ENCODE data around the gene CD47. TPM values are rescaled to one million over a fixed set of nuclear protein-coding genes. Genes with fewer than 3 reads are reported as not detected.

CD47 gene
- total RNA-seq, 1 experiment from 2014 or later = 34.7 TPM

DNA sequence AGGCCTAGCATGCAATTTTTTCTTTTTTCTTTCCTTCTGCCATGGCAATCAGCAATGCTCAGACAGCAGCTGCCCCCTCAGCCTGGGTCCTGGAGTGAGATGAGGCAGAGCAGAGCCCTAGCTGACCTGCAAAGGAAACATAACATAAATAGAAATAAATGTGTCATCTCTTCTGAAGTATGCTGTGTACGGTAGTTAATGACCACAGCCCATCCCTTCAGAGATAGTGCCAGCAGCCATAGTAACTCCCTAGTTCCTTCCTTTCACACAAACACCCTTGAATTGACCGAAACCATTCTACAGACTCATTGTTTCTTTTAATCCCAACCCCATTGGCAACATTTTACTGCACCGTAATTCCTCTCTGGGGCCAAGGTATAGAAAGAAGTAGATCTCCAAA lies 8.4 kb upstream of the CD47 start:
- ChIA-PET CTCF (no interaction called here), POLR2A (ENCODE audit: low non-redundant PET) (no interaction called here)
- H3K27me3 ChIP-seq (replicated peaks; ENCODE audit: insufficient read depth, low read depth, low read length, poor library complexity) = no peaks in the 10 kb centered on the region
- DNase-seq (ENCODE audit: low spot score) = no peak
- no peak overlapping the region for H3K27ac ChIP-seq (ENCODE audit: low read depth, low read length, poor library complexity, severe bottlenecking)
- BruUV-seq (replicated peaks) = no TSS peak
- intact Hi-C loops (cut with micrococcal nuclease; ENCODE audit: unreplicated experiment) = no loop called here
- no peaks in the 10 kb centered on the region for H3K36me3 ChIP-seq (ENCODE audit: insufficient read depth, low read length, poor library complexity, severe bottlenecking)
- TF ChIP-seq, protein P1, sequence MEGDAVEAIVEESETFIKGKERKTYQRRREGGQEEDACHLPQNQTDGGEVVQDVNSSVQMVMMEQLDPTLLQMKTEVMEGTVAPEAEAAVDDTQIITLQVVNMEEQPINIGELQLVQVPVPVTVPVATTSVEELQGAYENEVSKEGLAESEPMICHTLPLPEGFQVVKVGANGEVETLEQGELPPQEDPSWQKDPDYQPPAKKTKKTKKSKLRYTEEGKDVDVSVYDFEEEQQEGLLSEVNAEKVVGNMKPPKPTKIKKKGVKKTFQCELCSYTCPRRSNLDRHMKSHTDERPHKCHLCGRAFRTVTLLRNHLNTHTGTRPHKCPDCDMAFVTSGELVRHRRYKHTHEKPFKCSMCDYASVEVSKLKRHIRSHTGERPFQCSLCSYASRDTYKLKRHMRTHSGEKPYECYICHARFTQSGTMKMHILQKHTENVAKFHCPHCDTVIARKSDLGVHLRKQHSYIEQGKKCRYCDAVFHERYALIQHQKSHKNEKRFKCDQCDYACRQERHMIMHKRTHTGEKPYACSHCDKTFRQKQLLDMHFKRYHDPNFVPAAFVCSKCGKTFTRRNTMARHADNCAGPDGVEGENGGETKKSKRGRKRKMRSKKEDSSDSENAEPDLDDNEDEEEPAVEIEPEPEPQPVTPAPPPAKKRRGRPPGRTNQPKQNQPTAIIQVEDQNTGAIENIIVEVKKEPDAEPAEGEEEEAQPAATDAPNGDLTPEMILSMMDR (conservative IDR thresholded peaks at IDR 0.05; ENCODE audit: low read depth, low read length) = no peak
- TF ChIP-seq EZH2 (IDR thresholded peaks at IDR 0.05; ENCODE audit: borderline replicate concordance, low read depth, low read length, poor library complexity, severe bottlenecking) = no peak
- no peaks in the 10 kb centered on the region for H3K9me3 ChIP-seq (ENCODE audit: low read depth, low read length, poor library complexity, severe bottlenecking)
- H3K4me3 ChIP-seq (ENCODE audit: low read depth, low read length, poor library complexity, severe bottlenecking) = no peak overlapping the region
- H3K4me1 ChIP-seq (ENCODE audit: insufficient read depth, low read length, poor library complexity, severe bottlenecking) = no peaks in the 10 kb centered on the region

DNA sequence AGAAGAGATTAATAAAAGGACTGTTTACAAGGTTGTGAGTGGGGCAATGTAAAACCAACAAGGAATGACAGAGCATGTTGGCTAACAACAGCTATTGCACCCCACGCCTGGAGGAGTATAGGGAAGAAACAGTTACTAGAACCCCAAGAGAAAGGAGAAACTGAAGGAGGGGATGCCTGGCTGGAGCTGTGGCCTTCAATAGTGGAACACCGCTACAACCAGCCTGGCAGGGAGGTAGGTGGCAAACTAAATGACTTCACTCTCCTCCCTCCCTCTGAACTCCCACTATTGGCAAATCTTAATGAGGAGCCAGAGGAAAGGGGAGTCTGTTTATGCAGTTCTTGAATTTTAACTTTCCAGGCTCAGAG lies 7.2 kb upstream of the CD47 start:
- H3K27me3 ChIP-seq (replicated peaks; ENCODE audit: insufficient read depth, low read depth, low read length, poor library complexity) = no peaks in the 10 kb centered on the region
- no peak overlapping the region for H3K27ac ChIP-seq (ENCODE audit: low read depth, low read length, poor library complexity, severe bottlenecking)
- TF ChIP-seq, protein P1 (conservative IDR thresholded peaks at IDR 0.05; ENCODE audit: low read depth, low read length) = no peak
- no peak for TF ChIP-seq EZH2 (IDR thresholded peaks at IDR 0.05; ENCODE audit: borderline replicate concordance, low read depth, low read length, poor library complexity, severe bottlenecking)
- POLR2A ChIA-PET (ENCODE audit: low non-redundant PET) = no interaction called here
- CTCF ChIA-PET = no interaction called here
- H3K36me3 ChIP-seq (ENCODE audit: insufficient read depth, low read length, poor library complexity, severe bottlenecking) = no peaks in the 10 kb centered on the region
- no peaks in the 10 kb centered on the region for H3K9me3 ChIP-seq (ENCODE audit: low read depth, low read length, poor library complexity, severe bottlenecking)
- H3K4me3 ChIP-seq (ENCODE audit: low read depth, low read length, poor library complexity, severe bottlenecking) = no peak overlapping the region
- no peaks in the 10 kb centered on the region for H3K4me1 ChIP-seq (ENCODE audit: insufficient read depth, low read length, poor library complexity, severe bottlenecking)
- no TSS peak for BruUV-seq (replicated peaks)
- intact Hi-C loops (cut with micrococcal nuclease; ENCODE audit: unreplicated experiment) = no loop called here
- no peak for DNase-seq (ENCODE audit: low spot score)

DNA sequence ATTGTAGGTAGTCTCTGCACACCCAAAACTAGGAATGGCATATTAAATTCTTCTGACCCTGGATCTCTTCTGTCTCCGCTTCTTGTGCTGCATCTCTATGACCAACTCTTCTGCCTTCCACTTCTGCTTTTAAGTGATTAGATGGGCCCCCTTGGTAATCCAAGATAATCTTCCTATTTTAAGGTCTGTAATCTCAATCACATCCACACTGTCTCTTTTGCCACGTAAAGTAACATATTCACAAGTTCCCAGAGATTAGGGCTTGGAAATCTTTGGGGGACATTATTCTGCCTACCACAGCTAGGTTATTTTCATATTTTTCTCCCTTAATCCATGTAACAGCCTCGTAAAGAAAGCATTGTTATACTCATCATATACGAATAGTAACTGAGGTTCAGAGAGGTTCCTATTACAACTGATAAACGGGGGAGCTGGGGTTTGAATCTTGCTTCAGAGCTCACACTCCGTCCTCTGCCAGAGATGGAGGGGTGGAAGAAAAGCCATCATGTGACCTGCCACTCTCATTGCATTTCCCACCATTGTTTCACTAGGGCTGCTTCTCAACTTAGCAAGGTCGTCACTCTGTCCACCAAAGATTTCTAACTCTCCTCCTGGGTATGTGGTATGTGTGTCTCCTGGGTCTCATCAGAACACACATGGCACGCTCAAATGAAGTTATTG lies 6.6 kb upstream of the CD47 start:
- H3K4me1 ChIP-seq (ENCODE audit: insufficient read depth, low read length, poor library complexity, severe bottlenecking) = no peaks in the 10 kb centered on the region
- no peak overlapping the region for H3K27ac ChIP-seq (ENCODE audit: low read depth, low read length, poor library complexity, severe bottlenecking)
- H3K27me3 ChIP-seq (replicated peaks; ENCODE audit: insufficient read depth, low read depth, low read length, poor library complexity) = no peaks in the 10 kb centered on the region
- no peak for DNase-seq (ENCODE audit: low spot score)
- CTCF ChIA-PET = no interaction called here
- no peak overlapping the region for H3K4me3 ChIP-seq (ENCODE audit: low read depth, low read length, poor library complexity, severe bottlenecking)
- no TSS peak for BruUV-seq (replicated peaks)
- H3K9me3 ChIP-seq (ENCODE audit: low read depth, low read length, poor library complexity, severe bottlenecking) = no peaks in the 10 kb centered on the region
- POLR2A ChIA-PET (ENCODE audit: low non-redundant PET) = no interaction called here
- intact Hi-C loops (cut with micrococcal nuclease; ENCODE audit: unreplicated experiment) = no loop called here
- TF ChIP-seq, protein P1 (conservative IDR thresholded peaks at IDR 0.05; ENCODE audit: low read depth, low read length) = no peak
- TF ChIP-seq EZH2 (IDR thresholded peaks at IDR 0.05; ENCODE audit: borderline replicate concordance, low read depth, low read length, poor library complexity, severe bottlenecking) = no peak
- no peaks in the 10 kb centered on the region for H3K36me3 ChIP-seq (ENCODE audit: insufficient read depth, low read length, poor library complexity, severe bottlenecking)

Measured in A673 (cell line).